Measurements from ENCODE around the gene SLC25A10.

SLC25A10 gene

DNA sequence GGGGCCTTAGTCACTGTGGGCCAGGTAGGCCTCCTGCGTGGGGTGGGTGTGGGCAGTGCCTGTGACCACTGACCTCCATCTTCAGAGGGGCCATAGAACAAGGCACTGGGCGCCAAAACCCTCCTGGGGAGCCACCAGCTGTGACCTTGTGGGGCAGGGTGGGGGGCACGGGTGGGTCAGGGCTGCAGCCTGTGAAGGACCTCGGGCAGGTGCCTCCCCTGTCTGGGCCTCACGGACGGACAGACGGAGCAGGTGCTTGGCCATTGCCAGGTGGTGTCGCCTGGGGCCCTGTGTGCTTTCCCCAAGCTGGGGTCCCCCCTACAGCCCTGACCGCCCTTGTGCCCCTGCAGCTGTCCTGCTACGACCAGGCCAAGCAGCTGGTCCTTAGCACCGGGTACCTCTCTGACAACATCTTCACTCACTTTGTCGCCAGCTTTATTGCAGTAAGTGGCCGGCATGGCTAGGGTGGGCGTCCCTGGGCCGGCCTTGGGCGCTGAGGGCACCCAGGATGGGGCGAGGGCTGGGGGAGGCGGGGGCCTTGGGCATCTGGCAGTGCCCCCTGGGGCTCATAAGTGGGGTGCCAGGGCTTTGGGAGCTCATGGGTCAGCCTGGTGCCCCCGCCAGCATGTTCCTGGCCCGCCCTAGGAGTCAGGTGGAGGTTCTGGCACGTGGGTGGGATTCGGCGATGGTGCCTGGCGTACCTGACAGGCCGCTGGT lies 5.1 kb downstream of the SLC25A10 start:
- DNase-seq (ENCODE audit: low read depth): no peak
- TF ChIP-seq, protein P1, sequence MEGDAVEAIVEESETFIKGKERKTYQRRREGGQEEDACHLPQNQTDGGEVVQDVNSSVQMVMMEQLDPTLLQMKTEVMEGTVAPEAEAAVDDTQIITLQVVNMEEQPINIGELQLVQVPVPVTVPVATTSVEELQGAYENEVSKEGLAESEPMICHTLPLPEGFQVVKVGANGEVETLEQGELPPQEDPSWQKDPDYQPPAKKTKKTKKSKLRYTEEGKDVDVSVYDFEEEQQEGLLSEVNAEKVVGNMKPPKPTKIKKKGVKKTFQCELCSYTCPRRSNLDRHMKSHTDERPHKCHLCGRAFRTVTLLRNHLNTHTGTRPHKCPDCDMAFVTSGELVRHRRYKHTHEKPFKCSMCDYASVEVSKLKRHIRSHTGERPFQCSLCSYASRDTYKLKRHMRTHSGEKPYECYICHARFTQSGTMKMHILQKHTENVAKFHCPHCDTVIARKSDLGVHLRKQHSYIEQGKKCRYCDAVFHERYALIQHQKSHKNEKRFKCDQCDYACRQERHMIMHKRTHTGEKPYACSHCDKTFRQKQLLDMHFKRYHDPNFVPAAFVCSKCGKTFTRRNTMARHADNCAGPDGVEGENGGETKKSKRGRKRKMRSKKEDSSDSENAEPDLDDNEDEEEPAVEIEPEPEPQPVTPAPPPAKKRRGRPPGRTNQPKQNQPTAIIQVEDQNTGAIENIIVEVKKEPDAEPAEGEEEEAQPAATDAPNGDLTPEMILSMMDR (IDR thresholded peaks at IDR 0.05; ENCODE audit: control insufficient read depth, extremely low read depth, insufficient read depth): no peak
- H3K4me3 ChIP-seq (ENCODE audit: low read depth, low read length): no peak overlapping the region

DNA sequence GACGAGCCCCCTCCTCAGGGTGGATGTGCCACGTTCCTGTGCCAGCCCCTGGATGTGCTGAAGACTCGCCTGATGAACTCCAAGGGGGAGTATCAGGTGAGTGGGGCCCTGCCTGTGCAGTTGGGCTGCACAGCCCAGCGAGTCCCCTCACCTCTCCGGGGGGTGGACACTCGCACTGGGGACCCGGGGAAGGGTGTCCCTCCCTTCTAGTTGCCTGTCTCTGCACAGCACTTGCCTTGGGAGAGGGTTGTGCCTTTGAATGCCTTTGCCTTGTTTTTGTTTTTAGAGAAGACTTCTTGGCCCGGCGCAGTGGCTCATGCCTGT lies 5.6 kb downstream of the SLC25A10 start:
- H3K4me3 ChIP-seq (ENCODE audit: low read depth, low read length): no peak overlapping the region
- TF ChIP-seq, protein P1 (IDR thresholded peaks at IDR 0.05; ENCODE audit: control insufficient read depth, extremely low read depth, insufficient read depth): no peak
- DNase-seq (ENCODE audit: low read depth): no peak

DNA sequence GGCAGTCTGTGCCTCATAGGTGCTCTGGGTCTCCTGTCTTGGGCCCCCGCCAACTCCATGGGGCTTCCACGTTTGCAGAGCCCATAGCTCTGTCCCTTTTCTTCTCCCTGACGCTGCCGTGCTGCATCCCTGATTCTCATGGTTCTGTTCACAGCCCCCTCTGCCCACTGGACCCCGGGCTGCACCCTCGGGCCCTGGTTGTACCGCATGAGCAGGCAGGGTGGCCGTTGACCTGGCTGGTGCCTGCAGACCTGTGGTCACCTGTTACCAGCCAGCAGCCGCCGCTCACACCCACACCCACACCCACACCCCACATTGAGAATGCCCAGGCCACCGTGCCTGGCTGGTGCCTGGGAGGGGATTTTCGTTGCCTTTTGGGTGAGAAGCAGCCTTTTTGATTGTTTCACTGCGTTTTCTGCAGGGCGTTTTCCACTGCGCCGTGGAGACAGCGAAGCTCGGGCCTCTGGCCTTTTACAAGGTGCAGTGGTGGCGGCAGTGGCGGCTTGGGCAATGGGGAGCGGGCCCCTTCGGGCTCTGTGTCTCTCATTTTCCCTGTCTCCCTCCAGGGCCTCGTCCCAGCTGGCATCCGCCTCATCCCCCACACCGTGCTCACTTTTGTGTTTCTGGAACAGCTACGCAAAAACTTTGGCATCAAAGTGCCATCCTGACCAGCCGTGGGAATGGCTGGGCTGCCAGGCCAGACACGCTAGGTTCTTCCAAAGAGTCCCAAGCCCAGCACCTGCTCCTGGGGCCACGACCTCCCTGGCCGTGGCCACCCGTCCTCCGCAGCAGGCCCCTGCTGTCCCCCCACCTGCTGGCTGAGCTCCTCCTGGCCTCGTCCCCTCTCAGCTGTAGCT lies 7.6 kb downstream of the SLC25A10 start:
- DNase-seq (ENCODE audit: low read depth): no peak
- TF ChIP-seq, protein P1 (IDR thresholded peaks at IDR 0.05; ENCODE audit: control insufficient read depth, extremely low read depth, insufficient read depth): no peak
- no peak overlapping the region for H3K4me3 ChIP-seq (ENCODE audit: low read depth, low read length)

DNA sequence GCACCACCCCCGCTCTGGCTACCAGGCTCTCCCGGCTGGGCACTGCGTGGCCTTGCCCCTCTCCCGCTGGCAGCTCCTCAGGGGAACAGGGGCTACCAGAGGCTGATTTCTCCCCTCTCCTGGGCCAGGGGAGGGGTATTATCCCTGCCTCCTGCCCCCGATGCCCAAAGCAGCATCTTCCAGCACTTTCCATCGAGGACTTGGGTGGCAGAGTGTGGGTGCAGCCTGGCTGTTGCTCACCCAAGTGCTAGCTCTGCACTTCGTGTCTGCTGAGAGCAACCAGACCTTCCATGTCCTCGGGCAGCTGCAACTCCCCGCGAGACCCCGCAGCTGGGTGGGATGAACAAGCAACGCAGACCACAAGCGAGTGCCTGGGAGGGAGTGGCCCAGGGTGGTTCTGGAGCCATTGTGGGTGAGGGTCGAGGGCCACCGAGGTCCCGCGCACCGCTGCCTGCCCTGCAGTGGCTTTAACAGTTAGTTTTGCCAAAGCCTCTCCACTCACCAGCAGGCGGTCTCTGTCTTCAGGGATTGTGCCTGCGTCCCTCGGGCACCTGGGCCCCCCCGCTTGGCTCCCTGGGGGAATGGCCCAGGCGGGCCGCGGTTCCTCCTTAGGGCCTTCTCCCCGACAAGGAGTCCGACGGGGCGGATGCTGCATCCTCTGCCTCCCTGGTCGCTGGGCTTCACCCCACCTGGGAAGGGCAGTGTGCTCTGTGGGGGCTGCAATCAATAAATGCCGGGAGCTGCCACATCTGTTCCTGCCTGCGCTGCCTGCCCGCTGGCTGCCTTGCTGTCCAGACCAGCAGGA lies 8.4 kb downstream of the SLC25A10 start:
- DNase-seq (ENCODE audit: low read depth): no peak
- H3K4me3 ChIP-seq (ENCODE audit: low read depth, low read length): no peak overlapping the region
- TF ChIP-seq, protein P1 (IDR thresholded peaks at IDR 0.05; ENCODE audit: control insufficient read depth, extremely low read depth, insufficient read depth): no peak

DNA sequence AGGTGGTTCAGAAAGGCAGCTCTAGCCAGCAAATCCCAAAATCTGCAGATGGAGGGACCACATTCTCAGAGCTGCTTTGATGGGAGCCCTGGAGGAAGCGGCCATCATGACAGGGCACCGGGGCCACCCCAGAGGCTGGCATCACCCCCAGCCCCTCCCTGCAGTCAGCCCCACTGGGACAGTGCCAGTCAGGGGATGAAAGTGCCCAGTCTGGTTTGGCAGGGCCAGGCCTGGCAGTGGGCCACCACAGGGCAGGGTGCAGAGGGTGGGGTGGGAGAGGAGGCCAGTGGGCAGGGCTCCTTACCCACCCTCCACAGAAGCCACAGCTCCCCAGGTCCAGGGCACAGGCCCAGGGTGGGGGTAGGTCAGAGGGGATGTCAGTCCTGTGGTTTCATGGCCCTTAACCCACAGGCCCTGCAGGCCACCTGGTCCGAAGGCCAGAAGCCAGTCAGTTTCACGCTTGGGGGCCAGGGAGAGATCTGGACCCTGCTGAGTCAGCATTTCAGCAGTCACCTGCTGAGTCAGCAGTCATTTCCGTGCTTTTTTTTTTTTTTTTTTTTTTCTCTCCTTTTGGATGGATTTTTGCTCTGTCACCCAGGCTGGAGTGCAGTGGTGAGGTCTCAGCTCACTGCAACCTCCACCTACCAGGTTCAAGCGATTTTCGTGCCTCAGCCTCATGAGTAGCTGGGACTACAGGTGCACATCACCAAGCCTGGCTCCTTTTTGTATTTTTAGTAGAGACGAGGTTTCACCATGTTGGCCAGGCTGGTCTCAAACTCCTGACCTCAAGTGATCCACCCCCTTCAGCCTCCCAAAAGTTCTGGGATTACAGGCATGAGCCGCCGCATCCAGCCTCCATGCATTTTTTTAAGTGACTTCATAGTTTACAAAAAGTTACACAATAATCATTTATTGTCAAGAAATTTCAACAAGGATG lies 10.4 kb downstream of the SLC25A10 start:
- H3K4me3 ChIP-seq (ENCODE audit: low read depth, low read length): no peak overlapping the region
- DNase-seq (ENCODE audit: low read depth): peak; percentile 73
- TF ChIP-seq, protein P1 (IDR thresholded peaks at IDR 0.05; ENCODE audit: control insufficient read depth, extremely low read depth, insufficient read depth): no peak

DNA sequence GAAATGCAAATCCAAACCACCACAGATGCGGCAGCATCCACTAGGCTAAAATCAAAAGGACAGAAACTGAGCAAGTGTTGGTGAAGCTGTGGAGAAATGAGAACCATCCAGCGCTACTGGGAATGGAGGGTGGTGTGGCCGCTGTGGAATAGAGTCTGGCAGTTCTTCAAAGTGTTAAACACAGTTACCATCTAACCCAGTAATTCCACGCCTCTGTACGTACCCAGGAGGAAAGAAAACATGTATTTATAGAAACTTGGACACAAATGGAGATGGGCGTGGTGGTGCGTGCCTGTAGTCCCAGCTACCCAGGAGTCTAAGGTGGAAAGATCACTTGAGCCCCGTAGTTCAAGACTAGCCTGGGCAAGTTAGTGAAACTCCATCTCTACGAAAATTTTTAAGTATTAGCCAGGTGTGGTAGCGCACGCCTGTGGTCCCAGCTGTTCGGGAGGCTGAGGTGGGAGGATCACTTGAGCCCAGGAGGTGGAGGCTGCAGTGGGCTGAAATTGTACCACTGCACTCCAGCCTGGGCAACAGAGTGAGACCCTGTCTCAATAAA lies 11.6 kb downstream of the SLC25A10 start:
- DNase-seq (ENCODE audit: low read depth): peak; percentile 75
- TF ChIP-seq, protein P1 (IDR thresholded peaks at IDR 0.05; ENCODE audit: control insufficient read depth, extremely low read depth, insufficient read depth): no peak

More for the DNA sequence above, 11.6 kb downstream of the SLC25A10 start:
- H3K4me3 ChIP-seq (ENCODE audit: low read depth, low read length): no peak overlapping the region
